H1 (cell line): ENCODE data around the gene CNNM2. TPM values are rescaled to one million over a fixed set of nuclear protein-coding genes. Genes with fewer than 3 reads are reported as not detected.

Source experiments
- CTCF ChIA-PET: fragments of 300-600 bp; sonication (Branson Sonifier 250); formaldehyde crosslinking; loops from one replicate; lab custom pipeline; 2021; ENCODE audit not compliant: partially characterized antibody; lab: Charles Lee
- POLR2A ChIA-PET: fragments of 300-600 bp; sonication (Branson Sonifier 250); formaldehyde crosslinking; loops from one replicate; lab custom pipeline; 2021; ENCODE audit warnings: inconsistent platforms; ENCODE audit not compliant: partially characterized antibody; lab: Charles Lee
- DNase-seq, 2 experiments: peaks; one replicate each; pipeline versions ENCODE4 v3.0.0 to v3.0.0-alpha.2; 2010 to 2022; ENCODE audit warnings: low spot score in 2 of 2, low read depth in 1 of 2, mixed read lengths in 1 of 2
- FAIRE-seq: peaks from 2 replicates; lab custom pipeline; 2011; peaks lifted over from hg19 to GRCh38; lab: Jason Lieb, UNC
- H2AFZ ChIP-seq: 2 replicates; pipeline ENCODE4 v1.8.1; 2012; ENCODE audit warnings: low read length, inconsistent platforms
- H2AK5ac ChIP-seq: 2 replicates; pipeline ENCODE4 v1.6.1; 2013; ENCODE audit warnings: low read depth, low read length
- H2BK120ac ChIP-seq: replicated peaks from 2 replicates; pipeline ENCODE3; 2013; ENCODE audit warnings: low read depth, low read length, inconsistent platforms
- H2BK12ac ChIP-seq: 2 replicates; pipeline ENCODE4 v1.6.1; 2013; ENCODE audit warnings: low read depth, low read length
- H2BK15ac ChIP-seq: 2 replicates; pipeline ENCODE4 v1.6.1; 2013; ENCODE audit warnings: low read length
- H2BK20ac ChIP-seq: 2 replicates; pipeline ENCODE4 v1.6.1; 2013; ENCODE audit warnings: low read length
- H2BK5ac ChIP-seq: 2 replicates; pipeline ENCODE4 v1.6.1; 2013; ENCODE audit warnings: low read depth, low read length
- H3K14ac ChIP-seq: 2 replicates; pipeline ENCODE4 v1.6.1; 2013; ENCODE audit warnings: inconsistent platforms; ENCODE audit not compliant: insufficient read length
- H3K18ac ChIP-seq: 2 replicates; pipeline ENCODE4 v1.6.1; 2013; ENCODE audit warnings: low read length; ENCODE audit errors: extremely low read depth
- H3K23ac ChIP-seq: 2 replicates; pipeline ENCODE4 v1.6.1; 2013; ENCODE audit warnings: inconsistent platforms; ENCODE audit not compliant: insufficient read length
- H3K23me2 ChIP-seq: 2 replicates; pipeline ENCODE4 v1.6.1; 2013; ENCODE audit warnings: low read depth, low read length
- H3K27ac ChIP-seq: 2 replicates; pipeline ENCODE4 v1.6.1; 2011; ENCODE audit warnings: low read depth, low read length, inconsistent platforms
- H3K27me3 ChIP-seq, 4 experiments: replicated peaks in 1 of 4; 1 replicate in 1 of 4; 2 replicates in 3 of 4; pipeline versions ENCODE4 v1.6.1 to v1.8.1; 2011 to 2013; ENCODE audit warnings: low read length in 3 of 4, mild to moderate bottlenecking in 3 of 4, inconsistent platforms in 2 of 4, mixed read lengths in 2 of 4, moderate library complexity in 1 of 4; ENCODE audit not compliant: control insufficient read depth in 3 of 4, insufficient read depth in 3 of 4; ENCODE audit errors: extremely low read depth in 1 of 4
- H3K36me3 ChIP-seq, 4 experiments: 2 replicates each; pipeline versions ENCODE4 v1.6.1 to v1.8.1; 2011 to 2013; ENCODE audit warnings: mild to moderate bottlenecking in 4 of 4, low read length in 3 of 4, moderate library complexity in 2 of 4, control low read depth in 1 of 4, inconsistent platforms in 1 of 4; ENCODE audit not compliant: insufficient read depth in 4 of 4, control insufficient read depth in 2 of 4
- H3K4ac ChIP-seq: replicated peaks from 2 replicates; pipeline ENCODE3; 2013; ENCODE audit warnings: low read length, low read depth, mixed read lengths, inconsistent platforms; ENCODE audit not compliant: insufficient read length
- H3K4me1 ChIP-seq, 4 experiments: replicated peaks in 1 of 4; 1 replicate in 1 of 4; 2 replicates in 3 of 4; pipeline versions ENCODE4 v1.6.1 to v1.8.1; 2011 to 2013; ENCODE audit warnings: low read length in 3 of 4, inconsistent platforms in 2 of 4, mixed read lengths in 1 of 4; ENCODE audit not compliant: insufficient read depth in 4 of 4, control insufficient read depth in 3 of 4
- H3K4me2 ChIP-seq, 2 experiments: 2 replicates each; pipeline versions ENCODE4 v1.6.1 to v1.8.1; 2011 to 2013; ENCODE audit warnings: low read depth in 2 of 2, low read length in 2 of 2, control low read depth in 1 of 2, inconsistent platforms in 1 of 2, mild to moderate bottlenecking in 1 of 2; ENCODE audit not compliant: insufficient read depth in 1 of 2
- H3K4me3 ChIP-seq, 4 experiments: fragments of 200-600, 300-600 bp in 1 of 4; sonication (generic), shearing (Covaris generic), sonication (Bioruptor Twin) in 1 of 4; 2 replicates each; pipeline versions ENCODE4 v1.5.1 to v1.8.1; 2011 to 2016; ENCODE audit warnings: low read length in 4 of 4, low read depth in 3 of 4, control low read depth in 2 of 4, inconsistent platforms in 2 of 4, mild to moderate bottlenecking in 2 of 4, mixed read lengths in 1 of 4, moderate library complexity in 1 of 4; ENCODE audit not compliant: insufficient read depth in 2 of 4; ENCODE audit errors: extremely low read depth in 1 of 4
- H3K56ac ChIP-seq: replicated peaks from 2 replicates; pipeline ENCODE3; 2013; ENCODE audit warnings: low read depth, mild to moderate bottlenecking, mixed read lengths, low read length, inconsistent platforms; ENCODE audit not compliant: insufficient read length
- H3K79me1 ChIP-seq: 2 replicates; pipeline ENCODE4 v1.6.1; 2013; ENCODE audit warnings: low read depth, low read length, control low read depth
- H3K79me2 ChIP-seq, 2 experiments: 2 replicates each; pipeline versions ENCODE4 v1.6.1 to v1.8.1; 2012 to 2013; ENCODE audit warnings: low read length in 2 of 2, mild to moderate bottlenecking in 2 of 2, inconsistent platforms in 1 of 2; ENCODE audit not compliant: insufficient read depth in 2 of 2, control insufficient read depth in 1 of 2
- H3K9ac ChIP-seq, 4 experiments: replicated peaks in 1 of 4; 1 replicate in 1 of 4; 2 replicates in 3 of 4; pipeline versions ENCODE4 v1.6.1 to v1.8.1; 2011 to 2013; ENCODE audit warnings: low read depth in 3 of 4, low read length in 3 of 4, control low read depth in 2 of 4, mild to moderate bottlenecking in 2 of 4, moderate library complexity in 2 of 4, inconsistent platforms in 1 of 4; ENCODE audit errors: extremely low read depth in 1 of 4
- H3K9me3 ChIP-seq, 2 experiments: 2 replicates each; pipeline versions ENCODE4 v1.6.1 to v1.8.1; 2012 to 2013; ENCODE audit warnings: mild to moderate bottlenecking in 2 of 2, moderate library complexity in 2 of 2, control low read depth in 1 of 2, inconsistent platforms in 1 of 2, low read depth in 1 of 2, low read length in 1 of 2, mixed read lengths in 1 of 2; ENCODE audit not compliant: insufficient read depth in 2 of 2
- H4K20me1 ChIP-seq, 2 experiments: replicated peaks in 1 of 2; 2 replicates each; pipeline versions ENCODE3 to v1.8.1; 2011 to 2013; ENCODE audit warnings: inconsistent platforms in 2 of 2, low read length in 2 of 2, mild to moderate bottlenecking in 1 of 2; ENCODE audit not compliant: insufficient read depth in 2 of 2, control insufficient read depth in 1 of 2
- H4K5ac ChIP-seq: 2 replicates; pipeline ENCODE4 v1.6.1; 2013; ENCODE audit warnings: low read length, low read depth, mixed read lengths, inconsistent platforms; ENCODE audit not compliant: insufficient read length
- H4K8ac ChIP-seq: 2 replicates; pipeline ENCODE4 v1.8.0; 2013; ENCODE audit warnings: mild to moderate bottlenecking, moderate library complexity, low read length, inconsistent platforms; ENCODE audit not compliant: insufficient read depth; ENCODE audit errors: extremely low read depth
- H4K91ac ChIP-seq: replicated peaks from 2 replicates; pipeline ENCODE3; 2013; ENCODE audit warnings: low read length, mixed read lengths, inconsistent platforms; ENCODE audit not compliant: insufficient read length
- ATF2 ChIP-seq: IDR thresholded peaks from 2 replicates; pipeline ENCODE4 v1.6.1; 2012; ENCODE audit warnings: low read length, inconsistent platforms
- CBX8 ChIP-seq: fragments of 300-800, 300-1000 bp; sonication (generic); IDR thresholded peaks from 2 replicates; pipeline ENCODE4 v1.7.1; 2016; ENCODE audit warnings: low read depth, low read length, borderline replicate concordance
- E2F6 ChIP-seq: IDR thresholded peaks from 2 replicates; pipeline ENCODE4 v1.6.1; 2012; ENCODE audit warnings: inconsistent platforms
- HDAC2 ChIP-seq, 2 experiments: fragments of 300-600 bp in 1 of 2; sonication (generic) in 1 of 2; IDR thresholded peaks; 2 replicates each; pipeline ENCODE4 v1.6.1; 2011 to 2012; ENCODE audit warnings: low read depth in 2 of 2, low read length in 2 of 2, mild to moderate bottlenecking in 2 of 2, moderate library complexity in 2 of 2, borderline replicate concordance in 1 of 2, inconsistent platforms in 1 of 2
- HDAC6 ChIP-seq: IDR thresholded peaks from one replicate; pipeline ENCODE4 v1.7.1; 2012; ENCODE audit warnings: low read depth, mild to moderate bottlenecking, inconsistent platforms, low read length, moderate library complexity
- POLR2A ChIP-seq, 2 experiments: IDR thresholded peaks; 1 replicate in 1 of 2; 2 replicates in 1 of 2; pipeline ENCODE4 v1.6.1; 2011; ENCODE audit warnings: low read depth in 2 of 2, low read length in 2 of 2, mild to moderate bottlenecking in 2 of 2; ENCODE audit errors: control extremely low read depth in 1 of 2
- POLR2AphosphoS5 ChIP-seq: IDR thresholded peaks from 2 replicates; pipeline ENCODE4 v1.6.1; 2011; ENCODE audit warnings: low read depth, low read length
- RAD21 ChIP-seq, 2 experiments: IDR thresholded peaks in 1 of 2; conservative IDR thresholded peaks in 1 of 2; 2 replicates each; pipeline ENCODE4 v1.6.1; 2011; ENCODE audit warnings: low read depth in 2 of 2, low read length in 2 of 2, improper control_type of control experiment in 1 of 2, inconsistent platforms in 1 of 2, mild to moderate bottlenecking in 1 of 2, moderate library complexity in 1 of 2
- SAP30 ChIP-seq: fragments of 300-600 bp; sonication (generic); IDR thresholded peaks from 2 replicates; pipeline ENCODE4 v1.7.1; 2012; ENCODE audit warnings: low read length, moderate library complexity, mild to moderate bottlenecking, inconsistent platforms; ENCODE audit not compliant: insufficient read depth, insufficient replicate concordance
- SP2 ChIP-seq: IDR thresholded peaks from 2 replicates; pipeline ENCODE4 v1.6.1; 2012; ENCODE audit warnings: mild to moderate bottlenecking, low read length, inconsistent platforms
- SP4 ChIP-seq: IDR thresholded peaks from 2 replicates; pipeline ENCODE4 v1.6.1; 2012; ENCODE audit warnings: low read length, inconsistent platforms
- TEAD4 ChIP-seq: IDR thresholded peaks from 2 replicates; pipeline ENCODE4 v1.6.1; 2012; ENCODE audit warnings: low read depth, low read length, inconsistent platforms, mixed read lengths
- WGBS, 2 experiments: shearing (Covaris generic) in 1 of 2; methylation state at CpG; one replicate each; pipeline versions ENCODE4 v1.1.6 to v1.1.7; 2013 to 2015; ENCODE audit warnings: low lambda C conversion rate in 2 of 2, mixed read lengths in 2 of 2, inconsistent platforms in 1 of 2, low coverage in 1 of 2, missing lambda C conversion rate in 1 of 2; ENCODE audit not compliant: insufficient replicate concordance in 2 of 2, insufficient coverage in 1 of 2, insufficient read length in 1 of 2; ENCODE audit errors: extremely low coverage in 1 of 2, missing lambda C conversion rate in 1 of 2; 5-methylcytosine and 5-hydroxymethylcytosine counted together
- polyA plus RNA-seq, 7 experiments: library from polyadenylated mRNA; depleted of rRNA in 3 of 7; stranded (reverse) in 5 of 7; unstranded in 2 of 7; fragments of >200 nt in 5 of 7; fragments of 200-250 nt in 2 of 7; gene quantifications; 1 replicate in 5 of 7; 2 replicates in 1 of 7; 4 replicates in 1 of 7; pipeline versions ENCODE4 v1.2.1 to v1.2.3, GENCODE V29; 2011 to 2013; ENCODE audit warnings: missing spikeins in 2 of 7, mixed read lengths in 2 of 7
- total RNA-seq: library from RNA; stranded (reverse); fragmentation: NEBNext Ultra II Directional; extraction: Animal tissue kit (Norgen Biotek cat#: 25700); gene quantifications from 2 replicates; pipeline ENCODE4 v1.2.1, GENCODE V29; 2021

Gene CNNM2
- total and polyA plus RNA-seq, 2 of the 8 experiments (the other 6 are each of a cell fraction or from before 2014, with no cell fraction given), result 7.3 to 23.6 TPM

GRCh38 chr10:102941401-102941800, 23.3 kb downstream of the CNNM2 start:
- no peaks in the 10 kb centered on the region for H3K36me3 ChIP-seq
- H3K9ac ChIP-seq, result no peak overlapping the region
- H3K18ac ChIP-seq, result no peak overlapping the region
- no peak overlapping the region for H2BK120ac ChIP-seq
- no peak overlapping the region for H4K91ac ChIP-seq
- CTCF ChIA-PET, result interaction anchor here (0.7 to 1.0 kb wide), 2 partner anchors 26 to 52 kb away, joined by 3 read pairs; no protein-coding TSS in a partner anchor
- H3K23me2 ChIP-seq, result no peaks in the 10 kb centered on the region
- H3K23ac ChIP-seq, result no peak overlapping the region
- no peak overlapping the region for H3K56ac ChIP-seq
- H4K20me1 ChIP-seq, result no peaks in the 10 kb centered on the region
- no peak overlapping the region for H2AFZ ChIP-seq
- peak overlapping the region; percentile 28; the same call in 1 of the 2 replicates for H4K8ac ChIP-seq
- no peak overlapping the region for H2BK20ac ChIP-seq
- POLR2A ChIA-PET, result no interaction called here
- H2BK5ac ChIP-seq, result no peak overlapping the region
- no peak for DNase-seq
- no peaks in the 10 kb centered on the region for H3K27me3 ChIP-seq
- no peak overlapping the region for H3K27ac ChIP-seq
- no peak overlapping the region for H3K4me2 ChIP-seq
- H4K5ac ChIP-seq, result no peak overlapping the region
- FAIRE-seq, result no peak
- no peak overlapping the region for H3K14ac ChIP-seq
- H3K4me1 ChIP-seq, result peaks cover 0 to 3% (median 0%) of the 10 kb centered on the region in 4 experiments; a peak in 3 of 7 replicates
- peaks cover 3% of the 10 kb centered on the region for H3K79me1 ChIP-seq
- WGBS, 2 experiments, result 92% methylated on average over 3 of the region's 3 CpGs; no CpG with 5 or more reads in 1 of the 2 experiments
- no peaks in the 10 kb centered on the region for H3K79me2 ChIP-seq
- no peak overlapping the region for H2AK5ac ChIP-seq
- H3K4me3 ChIP-seq, result no peak overlapping the region
- H3K4ac ChIP-seq, result no peak overlapping the region
- no peak overlapping the region for H2BK12ac ChIP-seq
- H2BK15ac ChIP-seq, result no peak overlapping the region
- no peaks in the 10 kb centered on the region for H3K9me3 ChIP-seq
- TF ChIP-seq SP2, result no peak
- no peak for TF ChIP-seq HDAC6
- TF ChIP-seq SAP30, result no peak
- no peak for TF ChIP-seq TEAD4
- no peak for TF ChIP-seq POLR2A (IDR thresholded peaks at IDR 0.05; ENCODE audit: control extremely low read depth in 1 of 2, low read depth in 2 of 2, low read length in 2 of 2)
- TF ChIP-seq E2F6, result no peak
- TF ChIP-seq POLR2AphosphoS5, result no peak
- no peak for TF ChIP-seq HDAC2 (IDR thresholded peaks at IDR 0.05; ENCODE audit: borderline replicate concordance in 1 of 2, low read depth in 2 of 2, low read length in 2 of 2)
- TF ChIP-seq CBX8, result no peak
- no peak for TF ChIP-seq RAD21 (IDR thresholded peaks at IDR 0.05 in 1 of 2, conservative IDR thresholded peaks at IDR 0.05 in 1 of 2; ENCODE audit: low read depth in 2 of 2, low read length in 2 of 2)
- TF ChIP-seq SP4, result no peak
- TF ChIP-seq ATF2, result no peak
